Measurements from ENCODE around the gene NALCN. TPM values are rescaled to one million over a fixed set of nuclear protein-coding genes. Genes with fewer than 3 reads are reported as not detected.

NALCN gene
- total RNA-seq, 3 donors from 2014 or later (not counting 1 experiment from before 2014, with no cell fraction given) = not detected

- no peak overlapping the region for H3K27ac Mint-ChIP-seq
- H3K9me3 Mint-ChIP-seq = no peaks in the 10 kb centered on the region
- no peak overlapping the region for H3K27ac ChIP-seq (ENCODE audit: low read length)
- ATAC-seq = no peak
- TF ChIP-seq CTCF (IDR thresholded peaks at IDR 0.05) = no peak
- no peaks in the 10 kb centered on the region for H3K4me1 ChIP-seq (ENCODE audit: control insufficient read depth, insufficient read depth, low read length)
- H3K4me3 ChIP-seq (ENCODE audit: low read length) = no peak overlapping the region
- H3K4me1 Mint-ChIP-seq = no peaks in the 10 kb centered on the region
- no peaks in the 10 kb centered on the region for H3K36me3 ChIP-seq (ENCODE audit: control insufficient read depth, insufficient read depth, low read length)
- H3K36me3 Mint-ChIP-seq = no peaks in the 10 kb centered on the region
- no peaks in the 10 kb centered on the region for H3K9me3 ChIP-seq (ENCODE audit: control insufficient read depth, insufficient read depth, low read length)
- H3K27me3 ChIP-seq (ENCODE audit: control insufficient read depth, insufficient read depth, low read length) = no peaks in the 10 kb centered on the region
- H3K27me3 Mint-ChIP-seq (ENCODE audit: low read depth in 2 of 2) = peaks cover 3 to 35% of the 10 kb centered on the region in 2 donors
- no peak overlapping the region for H3K4me3 Mint-ChIP-seq
- intact Hi-C loops (cut with micrococcal nuclease) = no loop called here
- no peak for DNase-seq
Measured at GRCh38 chr13:101139081-101139480, 277.2 kb downstream of the NALCN start.

GRCh38 chr13:101127741-101128353 is 288.5 kb downstream of the NALCN start:
- no peaks in the 10 kb centered on the region for H3K27me3 ChIP-seq (ENCODE audit: control insufficient read depth, insufficient read depth, low read length)
- H3K9me3 ChIP-seq (ENCODE audit: control insufficient read depth, insufficient read depth, low read length) = no peaks in the 10 kb centered on the region
- Mint-ChIP-seq H3K36me3 (no peaks in the 10 kb centered on the region), H3K4me3 (no peak overlapping the region), H3K9me3 (no peaks in the 10 kb centered on the region), H3K27ac (no peak overlapping the region), H3K27me3 (ENCODE audit: low read depth in 2 of 2) (peaks cover 8 to 32% of the 10 kb centered on the region in 2 donors), H3K4me1 (no peaks in the 10 kb centered on the region)
- no peaks in the 10 kb centered on the region for H3K4me1 ChIP-seq (ENCODE audit: control insufficient read depth, insufficient read depth, low read length)
- ATAC-seq (peak; percentile 63 to 83 (median 64)), DNase-seq (peak in 1 of 2 donors; percentile 63)
- no peaks in the 10 kb centered on the region for H3K36me3 ChIP-seq (ENCODE audit: control insufficient read depth, insufficient read depth, low read length)
- 67% methylated on average over 1 of the region's 5 CpGs for WGBS (ENCODE audit: insufficient coverage)
- peak; percentile 70 for TF ChIP-seq CTCF (IDR thresholded peaks at IDR 0.05)
- intact Hi-C loops (cut with micrococcal nuclease) = loop anchor here (1.0 kb wide), 1 partner anchor 555 kb away; no protein-coding TSS in a partner anchor
- H3K4me3 ChIP-seq (ENCODE audit: low read length) = no peak overlapping the region
- no peak overlapping the region for H3K27ac ChIP-seq (ENCODE audit: low read length)

DNA sequence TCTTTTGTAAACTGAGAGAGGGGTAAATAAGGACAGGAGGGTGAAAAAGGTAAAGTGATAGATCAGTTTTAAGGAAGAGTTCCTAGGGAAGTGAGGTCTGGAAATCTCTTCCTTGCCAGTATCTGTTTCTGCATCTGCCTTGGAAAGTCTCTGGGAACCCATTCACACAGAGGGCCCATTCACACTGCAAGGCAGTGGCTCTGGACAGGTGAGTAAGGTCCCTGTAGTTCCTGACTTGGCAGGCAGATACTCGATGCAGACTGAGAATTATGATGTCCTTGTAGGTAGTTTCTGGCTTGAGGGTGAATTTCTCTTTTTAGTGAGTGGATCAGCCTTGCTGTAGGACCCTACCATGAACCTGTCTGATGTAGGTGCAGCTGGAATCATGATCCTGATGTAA is 293.3 kb downstream of the NALCN start:
- H3K4me1 ChIP-seq (ENCODE audit: control insufficient read depth, insufficient read depth, low read length) = no peaks in the 10 kb centered on the region
- no peak for ATAC-seq
- Mint-ChIP-seq H3K36me3 (no peaks in the 10 kb centered on the region), H3K27ac (no peak overlapping the region), H3K9me3 (no peaks in the 10 kb centered on the region), H3K4me3 (no peak overlapping the region), H3K27me3 (ENCODE audit: low read depth in 2 of 2) (peaks cover 5 to 18% of the 10 kb centered on the region in 2 donors), H3K4me1 (no peaks in the 10 kb centered on the region)
- TF ChIP-seq CTCF (IDR thresholded peaks at IDR 0.05) = no peak
- H3K27ac ChIP-seq (ENCODE audit: low read length) = no peak overlapping the region
- H3K4me3 ChIP-seq (ENCODE audit: low read length) = no peak overlapping the region
- intact Hi-C loops (cut with micrococcal nuclease) = no loop called here
- 83% methylated on average over 1 of the region's 1 CpG for WGBS (ENCODE audit: insufficient coverage)
- no peaks in the 10 kb centered on the region for H3K27me3 ChIP-seq (ENCODE audit: control insufficient read depth, insufficient read depth, low read length)
- H3K36me3 ChIP-seq (ENCODE audit: control insufficient read depth, insufficient read depth, low read length) = no peaks in the 10 kb centered on the region
- no peak for DNase-seq
- no peaks in the 10 kb centered on the region for H3K9me3 ChIP-seq (ENCODE audit: control insufficient read depth, insufficient read depth, low read length)

- Mint-ChIP-seq H3K36me3 (no peaks in the 10 kb centered on the region), H3K9me3 (no peaks in the 10 kb centered on the region), H3K27ac (no peak overlapping the region), H3K4me3 (no peak overlapping the region), H3K27me3 (ENCODE audit: low read depth in 2 of 2) (peaks cover 3 to 32% of the 10 kb centered on the region in 2 donors), H3K4me1 (no peaks in the 10 kb centered on the region)
- no peaks in the 10 kb centered on the region for H3K9me3 ChIP-seq (ENCODE audit: control insufficient read depth, insufficient read depth, low read length)
- TF ChIP-seq CTCF (IDR thresholded peaks at IDR 0.05) = no peak
- H3K27ac ChIP-seq (ENCODE audit: low read length) = no peak overlapping the region
- H3K27me3 ChIP-seq (ENCODE audit: control insufficient read depth, insufficient read depth, low read length) = no peaks in the 10 kb centered on the region
- no peaks in the 10 kb centered on the region for H3K4me1 ChIP-seq (ENCODE audit: control insufficient read depth, insufficient read depth, low read length)
- H3K36me3 ChIP-seq (ENCODE audit: control insufficient read depth, insufficient read depth, low read length) = no peaks in the 10 kb centered on the region
- H3K4me3 ChIP-seq (ENCODE audit: low read length) = no peak overlapping the region
- WGBS (ENCODE audit: insufficient coverage) = 81% methylated on average over 4 of the region's 4 CpGs
- ATAC-seq (no peak), DNase-seq (no peak)
- intact Hi-C loops (cut with micrococcal nuclease) = no loop called here
Measured at GRCh38 chr13:101121608-101122007, 294.7 kb downstream of the NALCN start.

Data from natural killer cell (primary cell).